Measurements from ENCODE around the gene CTSS.

Gene CTSS

GRCh38 chr1:150761801-150762200 is 3.8 kb downstream of the CTSS start:
- no peak overlapping the region for H3K23ac ChIP-seq (ENCODE audit: low read length)

GRCh38 chr1:150760013-150760412 is 5.6 kb downstream of the CTSS start:
- WGBS (ENCODE audit: extremely low coverage, insufficient coverage, low lambda C conversion rate), result no CpG with 5 or more reads among the region's 3 CpGs
- Histone ChIP-seq H3K36me3 (ENCODE audit: control insufficient read depth, insufficient read depth, low read length) (no peaks in the 10 kb centered on the region), H3K18ac (ENCODE audit: low read length) (no peak overlapping the region), H3K4me3 (ENCODE audit: low read length) (no peak overlapping the region), H4K8ac (ENCODE audit: low read depth, low read length) (no peak overlapping the region), H3K27me3 (ENCODE audit: insufficient read depth, low read length, poor library complexity) (no peaks in the 10 kb centered on the region), H3K23ac (ENCODE audit: low read length) (no peak overlapping the region), H2BK5ac (ENCODE audit: low read length) (no peak overlapping the region), H4K5ac (ENCODE audit: low read length) (no peak overlapping the region), H3K27ac (ENCODE audit: low read depth, low read length) (no peak overlapping the region), H3K4ac (ENCODE audit: low read depth, low read length) (no peak overlapping the region), H3K4me2 (ENCODE audit: low read length) (no peak overlapping the region), H2AK5ac (ENCODE audit: low read length) (no peak overlapping the region), H3K56ac (ENCODE audit: low read length) (no peak overlapping the region), H3K79me1 (ENCODE audit: low read length) (no peaks in the 10 kb centered on the region), H2BK15ac (replicated peaks; ENCODE audit: low read depth) (no peak overlapping the region), H3K9ac (ENCODE audit: low read length) (no peak overlapping the region), H3K79me2 (ENCODE audit: control insufficient read depth, insufficient read depth, low read length) (no peaks in the 10 kb centered on the region), H2BK120ac (ENCODE audit: low read depth, low read length) (no peak overlapping the region), H3K4me1 (ENCODE audit: control insufficient read depth, low read depth, low read length) (no peaks in the 10 kb centered on the region)
- no peak for DNase-seq

More at GRCh38 chr1:150761801-150762200, 3.8 kb downstream of the CTSS start:
- no peak overlapping the region for H2BK120ac ChIP-seq (ENCODE audit: low read depth, low read length)
- no peak overlapping the region for H3K4me2 ChIP-seq (ENCODE audit: low read length)
- H3K79me2 ChIP-seq (ENCODE audit: control insufficient read depth, insufficient read depth, low read length), result no peaks in the 10 kb centered on the region
- H4K5ac ChIP-seq (ENCODE audit: low read length), result no peak overlapping the region
- no peak overlapping the region for H2AK5ac ChIP-seq (ENCODE audit: low read length)
- H2BK15ac ChIP-seq (replicated peaks; ENCODE audit: low read depth), result no peak overlapping the region
- H3K27ac ChIP-seq (ENCODE audit: low read depth, low read length), result no peak overlapping the region
- H3K27me3 ChIP-seq (ENCODE audit: insufficient read depth, low read length, poor library complexity), result no peaks in the 10 kb centered on the region
- H3K18ac ChIP-seq (ENCODE audit: low read length), result no peak overlapping the region
- no peaks in the 10 kb centered on the region for H3K79me1 ChIP-seq (ENCODE audit: low read length)
- H3K4me1 ChIP-seq (ENCODE audit: control insufficient read depth, low read depth, low read length), result no peaks in the 10 kb centered on the region
- H3K4ac ChIP-seq (ENCODE audit: low read depth, low read length), result no peak overlapping the region
- no peak overlapping the region for H3K9ac ChIP-seq (ENCODE audit: low read length)
- DNase-seq, result no peak
- H3K4me3 ChIP-seq (ENCODE audit: low read length), result no peak overlapping the region
- H3K36me3 ChIP-seq (ENCODE audit: control insufficient read depth, insufficient read depth, low read length), result no peaks in the 10 kb centered on the region
- no peak overlapping the region for H2BK5ac ChIP-seq (ENCODE audit: low read length)
- no CpG with 5 or more reads among the region's 1 CpG for WGBS (ENCODE audit: extremely low coverage, insufficient coverage, low lambda C conversion rate)
- no peak overlapping the region for H3K56ac ChIP-seq (ENCODE audit: low read length)
- H4K8ac ChIP-seq (ENCODE audit: low read depth, low read length), result no peak overlapping the region

GRCh38 chr1:150753416-150753815 is 12.2 kb downstream of the CTSS start:
- Histone ChIP-seq H3K27ac (ENCODE audit: low read depth, low read length) (no peak overlapping the region), H3K18ac (ENCODE audit: low read length) (no peak overlapping the region), H3K4me3 (ENCODE audit: low read length) (no peak overlapping the region), H3K9ac (ENCODE audit: low read length) (no peak overlapping the region), H3K4me2 (ENCODE audit: low read length) (no peak overlapping the region), H2AK5ac (ENCODE audit: low read length) (no peak overlapping the region), H2BK5ac (ENCODE audit: low read length) (no peak overlapping the region), H3K79me1 (ENCODE audit: low read length) (no peaks in the 10 kb centered on the region), H3K4ac (ENCODE audit: low read depth, low read length) (no peak overlapping the region), H2BK120ac (ENCODE audit: low read depth, low read length) (no peak overlapping the region), H4K8ac (ENCODE audit: low read depth, low read length) (no peak overlapping the region), H3K4me1 (ENCODE audit: control insufficient read depth, low read depth, low read length) (no peaks in the 10 kb centered on the region), H3K36me3 (ENCODE audit: control insufficient read depth, insufficient read depth, low read length) (no peaks in the 10 kb centered on the region), H4K5ac (ENCODE audit: low read length) (no peak overlapping the region), H3K23ac (ENCODE audit: low read length) (no peak overlapping the region), H3K56ac (ENCODE audit: low read length) (no peak overlapping the region), H2BK15ac (replicated peaks; ENCODE audit: low read depth) (no peak overlapping the region), H3K79me2 (ENCODE audit: control insufficient read depth, insufficient read depth, low read length) (no peaks in the 10 kb centered on the region), H3K27me3 (ENCODE audit: insufficient read depth, low read length, poor library complexity) (no peaks in the 10 kb centered on the region)
- WGBS (ENCODE audit: extremely low coverage, insufficient coverage, low lambda C conversion rate), result no CpG with 5 or more reads among the region's 2 CpGs
- DNase-seq, result no peak

GRCh38 chr1:150751443-150751842 is 14.1 kb downstream of the CTSS start:
- Histone ChIP-seq H2BK120ac (ENCODE audit: low read depth, low read length) (no peak overlapping the region), H2AK5ac (ENCODE audit: low read length) (no peak overlapping the region), H3K18ac (ENCODE audit: low read length) (no peak overlapping the region), H2BK15ac (replicated peaks; ENCODE audit: low read depth) (no peak overlapping the region), H3K4me1 (ENCODE audit: control insufficient read depth, low read depth, low read length) (no peaks in the 10 kb centered on the region), H4K8ac (ENCODE audit: low read depth, low read length) (no peak overlapping the region), H3K79me1 (ENCODE audit: low read length) (no peaks in the 10 kb centered on the region), H4K5ac (ENCODE audit: low read length) (no peak overlapping the region), H2BK5ac (ENCODE audit: low read length) (no peak overlapping the region), H3K4ac (ENCODE audit: low read depth, low read length) (no peak overlapping the region), H3K4me2 (ENCODE audit: low read length) (no peak overlapping the region), H3K4me3 (ENCODE audit: low read length) (no peak overlapping the region), H3K27me3 (ENCODE audit: insufficient read depth, low read length, poor library complexity) (no peaks in the 10 kb centered on the region), H3K36me3 (ENCODE audit: control insufficient read depth, insufficient read depth, low read length) (no peaks in the 10 kb centered on the region), H3K27ac (ENCODE audit: low read depth, low read length) (no peak overlapping the region), H3K9ac (ENCODE audit: low read length) (no peak overlapping the region), H3K56ac (ENCODE audit: low read length) (no peak overlapping the region), H3K23ac (ENCODE audit: low read length) (no peak overlapping the region), H3K79me2 (ENCODE audit: control insufficient read depth, insufficient read depth, low read length) (no peaks in the 10 kb centered on the region)
- no CpG with 5 or more reads among the region's 6 CpGs for WGBS (ENCODE audit: extremely low coverage, insufficient coverage, low lambda C conversion rate)
- no peak for DNase-seq

- no peak for DNase-seq
- Histone ChIP-seq H2BK120ac (ENCODE audit: low read depth, low read length) (no peak overlapping the region), H3K79me1 (ENCODE audit: low read length) (no peaks in the 10 kb centered on the region), H3K4ac (ENCODE audit: low read depth, low read length) (no peak overlapping the region), H3K4me1 (ENCODE audit: control insufficient read depth, low read depth, low read length) (no peaks in the 10 kb centered on the region), H3K9ac (ENCODE audit: low read length) (no peak overlapping the region), H3K27me3 (ENCODE audit: insufficient read depth, low read length, poor library complexity) (no peaks in the 10 kb centered on the region), H3K56ac (ENCODE audit: low read length) (no peak overlapping the region), H2AK5ac (ENCODE audit: low read length) (no peak overlapping the region), H3K4me2 (ENCODE audit: low read length) (no peak overlapping the region), H3K27ac (ENCODE audit: low read depth, low read length) (no peak overlapping the region), H3K36me3 (ENCODE audit: control insufficient read depth, insufficient read depth, low read length) (no peaks in the 10 kb centered on the region), H3K4me3 (ENCODE audit: low read length) (no peak overlapping the region), H3K18ac (ENCODE audit: low read length) (no peak overlapping the region), H4K5ac (ENCODE audit: low read length) (no peak overlapping the region), H3K23ac (ENCODE audit: low read length) (no peak overlapping the region), H4K8ac (ENCODE audit: low read depth, low read length) (no peak overlapping the region), H2BK15ac (replicated peaks; ENCODE audit: low read depth) (no peak overlapping the region), H3K79me2 (ENCODE audit: control insufficient read depth, insufficient read depth, low read length) (no peaks in the 10 kb centered on the region), H2BK5ac (ENCODE audit: low read length) (no peak overlapping the region)
- no CpG with 5 or more reads among the region's 8 CpGs for WGBS (ENCODE audit: extremely low coverage, insufficient coverage, low lambda C conversion rate)
These were observed 15.8 kb downstream of the CTSS start for GRCh38 chr1:150749720-150750311.

Measured in mesendoderm (in vitro differentiated cells).